ENCODE data around the gene OR2A1.
"Not testable (repeated sequence)": the region's sequence is repeated elsewhere in the genome, so short reads cannot be mapped to it uniquely, and the experiment has no call there.

OR2A1 gene

GRCh38 chr7:144356860-144357259, 44.6 kb downstream of the OR2A1 start:
- not testable (repeated sequence) for H3K27ac Mint-ChIP-seq

DNA sequence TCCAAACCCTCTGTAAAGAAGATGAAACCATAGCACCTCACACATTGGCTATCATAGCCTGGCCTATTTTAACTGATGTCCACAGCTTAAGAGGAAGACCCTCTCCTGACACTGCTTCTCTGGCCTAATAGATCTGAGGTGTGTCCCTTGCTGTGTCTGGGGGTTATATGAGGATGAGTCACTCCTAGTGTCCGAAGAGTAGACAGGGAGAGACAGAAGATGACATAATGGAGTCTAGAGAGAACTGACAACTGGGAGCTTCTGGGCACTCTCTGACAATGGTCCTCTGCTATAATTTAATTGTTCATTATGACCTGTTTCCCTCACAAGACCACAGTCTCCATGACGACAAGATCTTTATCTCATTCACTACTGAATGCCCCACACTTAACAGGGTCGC, 49.8 kb downstream of the OR2A1 start:
- CTCF ChIA-PET, H3K9me3 Mint-ChIP-seq, H3K4me3 Mint-ChIP-seq, DNase-seq, H3K36me3 Mint-ChIP-seq, H3K4me1 Mint-ChIP-seq, H3K27me3 Mint-ChIP-seq, H3K27ac Mint-ChIP-seq: not testable (repeated sequence)

More at GRCh38 chr7:144356860-144357259, 44.6 kb downstream of the OR2A1 start:
- H3K9me3 Mint-ChIP-seq, DNase-seq, CTCF ChIA-PET, H3K36me3 Mint-ChIP-seq, H3K4me3 Mint-ChIP-seq, H3K27me3 Mint-ChIP-seq: not testable (repeated sequence)
- H3K4me1 Mint-ChIP-seq, result peaks cover 17% of the 10 kb centered on the region

DNA sequence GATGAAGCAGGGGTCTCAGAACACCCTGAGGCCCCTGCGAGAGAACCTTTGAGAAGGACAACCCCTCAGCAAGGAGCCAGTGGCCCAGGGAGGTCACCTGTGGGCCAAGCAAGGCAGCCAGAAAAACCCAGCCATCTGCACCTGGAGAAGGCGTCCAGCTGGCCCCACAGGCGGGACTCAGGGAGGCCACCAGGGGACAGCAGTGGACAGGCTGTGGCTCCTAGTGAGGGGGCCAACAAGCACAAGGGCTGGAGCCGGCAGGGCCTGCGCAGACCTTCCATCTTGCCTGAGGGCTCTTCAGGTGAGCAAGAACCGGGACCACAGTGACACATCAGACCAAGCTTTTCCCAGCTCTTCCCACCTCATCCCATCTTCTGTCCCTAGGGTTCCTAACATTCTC, 53.3 kb downstream of the OR2A1 start:
- H3K36me3 Mint-ChIP-seq, H3K9me3 Mint-ChIP-seq, H3K4me3 Mint-ChIP-seq, DNase-seq, CTCF ChIA-PET, H3K27me3 Mint-ChIP-seq, H3K27ac Mint-ChIP-seq, H3K4me1 Mint-ChIP-seq: not testable (repeated sequence)

DNA sequence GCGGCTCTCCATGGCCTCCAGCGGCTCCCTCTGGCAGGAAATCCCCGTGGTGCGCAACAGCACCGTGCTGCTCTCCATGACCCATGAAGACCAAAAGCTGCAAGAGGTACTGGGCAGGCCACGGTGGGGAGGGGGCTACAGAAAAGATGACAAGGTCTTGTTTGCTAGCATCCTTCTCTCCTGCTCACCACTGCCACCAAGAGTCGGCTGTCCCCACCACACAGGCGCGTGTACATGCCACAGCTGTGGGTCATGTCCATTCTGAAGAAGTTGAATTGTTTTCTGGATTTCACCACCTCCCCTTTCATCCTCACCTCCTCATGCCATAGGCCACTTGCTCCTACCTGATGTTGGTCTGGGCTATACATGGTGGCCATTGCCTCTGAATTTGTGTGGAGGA, 55.0 kb downstream of the OR2A1 start:
- H3K4me1 Mint-ChIP-seq, H3K36me3 Mint-ChIP-seq, H3K9me3 Mint-ChIP-seq, H3K27me3 Mint-ChIP-seq, H3K27ac Mint-ChIP-seq, H3K4me3 Mint-ChIP-seq, CTCF ChIA-PET, DNase-seq: not testable (repeated sequence)

GRCh38 chr7:144369221-144369620, 57.0 kb downstream of the OR2A1 start:
- CTCF ChIA-PET, H3K27ac Mint-ChIP-seq, DNase-seq, H3K4me1 Mint-ChIP-seq, H3K36me3 Mint-ChIP-seq, H3K4me3 Mint-ChIP-seq, H3K9me3 Mint-ChIP-seq, H3K27me3 Mint-ChIP-seq: not testable (repeated sequence)
